Stimulated activated effector memory CD8-positive, alpha-beta T cell treated with anti-CD3 and anti-CD28 coated beads, Interleukin-12 subunit alpha, Interleukin-12 subunit beta, amount 100 ng/mL, for 72 hours (primary cell): ENCODE results near the gene FAM117B.

Source experiments
- ATAC-seq: fragments of 150-1000 bp; cut with Tn5 transposase; 2 replicates; pipeline ENCODE4 v1.10.0; 2021
- DNase-seq, 2 donors: peaks; one replicate each; pipeline ENCODE4 v3.0.0; 2021 to 2022; ENCODE audit warnings: low spot score in 2 of 2
- H3K27ac Mint-ChIP-seq: one replicate; pipeline ENCODE4 v1.8.0; 2022; ENCODE audit warnings: mild to moderate bottlenecking, mixed read lengths
- H3K36me3 Mint-ChIP-seq: one replicate; pipeline ENCODE4 v1.8.0; 2022; ENCODE audit warnings: mild to moderate bottlenecking, mixed read lengths
- H3K4me1 Mint-ChIP-seq: one replicate; pipeline ENCODE4 v1.8.0; 2022; ENCODE audit warnings: mixed read lengths
- H3K4me3 Mint-ChIP-seq: one replicate; pipeline ENCODE4 v1.8.0; 2022; ENCODE audit warnings: mild to moderate bottlenecking, mixed read lengths
- H3K9me3 Mint-ChIP-seq: one replicate; pipeline ENCODE4 v1.8.0; 2022; ENCODE audit warnings: mixed read lengths

The FAM117B gene

DNA sequence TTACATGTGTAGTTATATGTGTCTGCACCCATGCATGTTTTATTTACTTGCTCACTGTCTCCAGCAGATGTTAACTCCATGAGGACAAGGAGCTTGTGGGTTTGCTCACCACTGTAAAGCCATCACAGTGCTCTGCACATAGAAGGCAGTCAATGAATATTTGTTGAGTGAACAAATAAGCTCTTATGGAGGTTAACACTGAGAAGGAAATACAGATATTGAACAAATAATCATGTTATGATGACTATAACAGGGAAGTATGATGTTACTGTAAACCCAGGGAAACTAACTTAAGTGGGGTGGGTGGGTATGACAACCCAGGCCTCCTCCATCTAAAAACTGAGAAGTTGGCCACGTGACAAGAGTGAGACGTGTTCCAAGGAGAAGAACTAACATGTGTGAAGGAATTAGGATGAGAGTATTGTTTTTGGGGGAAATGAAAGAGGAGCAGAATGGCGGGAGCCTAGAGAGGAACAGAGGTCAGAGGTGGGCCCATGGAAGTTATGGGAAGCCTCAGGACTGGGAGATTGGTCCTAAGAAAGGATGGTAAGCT lies 6.0 kb upstream of the FAM117B start:
- H3K27ac Mint-ChIP-seq, result no peak overlapping the region
- H3K36me3 Mint-ChIP-seq, result no peaks in the 10 kb centered on the region
- no peak overlapping the region for H3K4me3 Mint-ChIP-seq
- DNase-seq (no peak), ATAC-seq (no peak)
- H3K9me3 Mint-ChIP-seq, result no peaks in the 10 kb centered on the region
- peaks cover 6% of the 10 kb centered on the region for H3K4me1 Mint-ChIP-seq

DNA sequence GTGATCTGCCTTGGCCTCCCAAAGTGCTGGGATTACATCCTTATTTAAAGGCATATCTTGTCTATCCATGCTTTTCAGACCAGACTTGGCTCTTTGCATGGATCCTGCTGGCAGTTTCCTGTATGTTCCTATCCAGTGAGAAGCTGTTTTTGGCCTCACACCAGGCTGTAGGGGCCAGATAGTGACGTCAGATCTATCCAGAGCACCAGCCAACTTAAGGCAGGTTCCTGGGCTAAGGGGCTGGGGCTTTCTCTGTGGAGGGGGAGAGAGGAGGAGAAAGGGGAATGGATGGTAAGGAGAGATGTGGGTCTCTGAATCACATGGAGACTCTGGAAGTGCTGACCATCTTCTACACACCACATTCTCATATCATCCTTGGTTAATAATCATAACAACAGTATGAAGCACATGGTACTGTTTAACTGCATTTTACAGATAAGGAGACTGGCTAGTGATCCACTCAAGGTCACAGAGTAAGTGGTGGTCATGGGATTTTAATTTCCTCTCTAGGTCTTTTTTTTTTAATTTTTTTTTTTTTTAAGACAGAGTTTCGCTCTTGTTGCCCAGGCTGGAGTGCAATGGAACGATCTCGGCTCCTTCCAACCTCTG lies 2.0 kb upstream of the FAM117B start:
- ATAC-seq, result no peak
- H3K4me1 Mint-ChIP-seq, result peaks cover 25% of the 10 kb centered on the region
- H3K4me3 Mint-ChIP-seq, result no peak overlapping the region
- peak in 1 of 2 donors; percentile 39 for DNase-seq
- H3K9me3 Mint-ChIP-seq, result no peaks in the 10 kb centered on the region
- no peak overlapping the region for H3K27ac Mint-ChIP-seq
- peaks cover 15% of the 10 kb centered on the region for H3K36me3 Mint-ChIP-seq

DNA sequence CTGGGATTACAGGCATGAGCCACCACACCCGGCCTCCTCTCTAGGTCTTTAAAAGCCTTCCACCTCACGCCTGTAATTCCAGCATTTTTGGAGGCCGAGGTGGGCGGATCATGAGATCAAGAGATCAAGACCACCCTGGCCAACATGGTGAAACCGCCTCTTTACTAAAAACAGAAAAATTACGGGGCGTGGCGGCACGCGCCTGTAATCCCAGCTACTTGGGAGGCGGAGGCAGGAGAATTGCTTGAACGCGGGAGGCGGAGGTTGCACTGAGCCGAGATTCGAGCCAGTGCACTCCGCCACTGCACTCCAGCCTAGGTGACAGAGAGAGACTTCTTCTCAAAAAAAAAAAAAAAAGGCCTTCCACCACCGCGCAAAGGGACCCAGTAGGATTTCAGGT lies 1.3 kb upstream of the FAM117B start:
- ATAC-seq (no peak), DNase-seq (peak in 1 of 2 donors; percentile 38)
- Mint-ChIP-seq H3K36me3 (peaks cover 15% of the 10 kb centered on the region), H3K4me3 (peak overlapping the region; percentile 92), H3K9me3 (no peaks in the 10 kb centered on the region), H3K4me1 (peaks cover 31% of the 10 kb centered on the region), H3K27ac (peak overlapping the region; percentile 96)

DNA sequence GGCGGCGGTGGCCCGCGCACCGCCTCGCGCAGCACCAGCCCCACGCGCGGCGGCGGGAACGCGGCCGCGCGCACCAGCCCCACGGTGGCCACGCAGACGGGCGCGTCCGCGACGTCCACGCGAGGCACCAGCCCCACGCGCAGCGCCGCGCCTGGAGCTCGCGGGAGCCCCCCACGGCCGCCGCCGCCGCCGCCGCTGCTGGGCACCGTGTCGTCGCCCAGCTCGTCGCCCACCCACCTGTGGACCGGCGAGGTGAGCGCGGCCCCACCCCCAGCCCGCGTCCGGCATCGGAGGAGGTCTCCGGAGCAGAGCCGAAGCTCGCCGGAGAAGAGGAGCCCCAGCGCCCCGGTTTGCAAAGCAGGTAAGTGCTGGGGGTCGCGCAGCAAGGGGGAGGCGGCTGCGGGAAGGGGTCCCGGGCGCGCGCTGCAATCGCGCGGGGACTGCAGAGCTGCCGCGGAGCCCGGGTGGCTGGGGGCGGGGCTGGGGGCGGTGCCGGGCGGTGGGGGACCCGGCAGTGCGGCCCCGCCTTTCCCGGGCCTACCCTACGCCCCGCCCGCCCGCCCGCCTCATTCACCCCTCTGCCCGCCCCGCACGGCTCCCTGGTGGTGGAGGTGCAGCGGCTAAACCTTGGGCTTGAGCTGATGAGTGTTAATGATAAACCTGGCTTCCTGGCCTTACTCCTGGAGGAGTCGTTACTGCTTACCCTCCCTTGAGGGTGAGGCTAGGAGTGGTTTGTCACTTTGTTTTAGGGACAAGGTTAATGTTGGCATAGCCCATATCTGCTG lies 851 bp downstream of the FAM117B start:
- Mint-ChIP-seq H3K9me3 (no peaks in the 10 kb centered on the region), H3K4me3 (peak overlapping the region; percentile 92), H3K4me1 (peaks cover 38% of the 10 kb centered on the region), H3K36me3 (peaks cover 15% of the 10 kb centered on the region), H3K27ac (peak overlapping the region; percentile 94)
- ATAC-seq, result peak; percentile 69
- DNase-seq, result peak; percentile 59 to 85

DNA sequence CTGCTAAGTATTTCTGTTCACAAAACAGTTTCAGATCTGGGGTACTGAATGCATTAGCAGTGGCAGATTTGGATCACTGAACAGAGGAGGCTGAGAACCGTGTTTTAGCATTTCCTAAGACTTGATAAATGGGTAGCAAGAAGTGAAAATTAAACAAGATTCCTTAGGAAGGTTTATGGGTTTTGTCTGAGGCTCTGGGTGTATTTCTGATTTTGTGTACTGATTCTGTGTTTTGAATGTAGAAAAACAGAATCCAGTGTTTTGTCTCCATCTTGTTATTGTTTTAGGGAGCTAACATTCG lies 1.4 kb downstream of the FAM117B start:
- no peak for DNase-seq
- peak overlapping the region; percentile 94 for H3K27ac Mint-ChIP-seq
- no peaks in the 10 kb centered on the region for H3K9me3 Mint-ChIP-seq
- ATAC-seq, result no peak
- H3K4me3 Mint-ChIP-seq, result peak overlapping the region; percentile 92
- H3K4me1 Mint-ChIP-seq, result peaks cover 42% of the 10 kb centered on the region
- peaks cover 15% of the 10 kb centered on the region for H3K36me3 Mint-ChIP-seq

DNA sequence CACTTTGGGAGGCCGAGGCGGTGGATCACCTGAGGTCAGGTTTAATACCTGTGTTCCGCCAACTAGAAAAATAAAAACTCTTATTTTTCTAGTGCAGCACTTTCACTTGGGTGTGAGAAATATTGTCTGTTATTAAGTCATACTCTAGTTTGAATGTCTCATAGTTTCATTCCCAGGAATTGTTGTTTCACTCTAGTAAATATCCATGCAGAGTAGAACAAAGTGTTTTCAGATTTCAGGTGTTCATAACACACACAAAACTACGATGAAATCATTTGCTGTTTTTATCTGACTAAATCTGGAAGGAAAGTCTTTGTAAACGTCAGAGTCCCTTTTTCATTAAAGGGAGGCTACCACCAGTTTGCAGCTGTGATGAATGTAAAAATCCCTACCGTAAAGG lies 4.0 kb downstream of the FAM117B start:
- no peak for ATAC-seq
- H3K4me3 Mint-ChIP-seq, result peak overlapping the region; percentile 5
- peak in 1 of 2 donors; percentile 43 for DNase-seq
- peaks cover 38% of the 10 kb centered on the region for H3K4me1 Mint-ChIP-seq
- peaks cover 15% of the 10 kb centered on the region for H3K36me3 Mint-ChIP-seq
- H3K9me3 Mint-ChIP-seq, result no peaks in the 10 kb centered on the region
- H3K27ac Mint-ChIP-seq, result peak overlapping the region; percentile 71

DNA sequence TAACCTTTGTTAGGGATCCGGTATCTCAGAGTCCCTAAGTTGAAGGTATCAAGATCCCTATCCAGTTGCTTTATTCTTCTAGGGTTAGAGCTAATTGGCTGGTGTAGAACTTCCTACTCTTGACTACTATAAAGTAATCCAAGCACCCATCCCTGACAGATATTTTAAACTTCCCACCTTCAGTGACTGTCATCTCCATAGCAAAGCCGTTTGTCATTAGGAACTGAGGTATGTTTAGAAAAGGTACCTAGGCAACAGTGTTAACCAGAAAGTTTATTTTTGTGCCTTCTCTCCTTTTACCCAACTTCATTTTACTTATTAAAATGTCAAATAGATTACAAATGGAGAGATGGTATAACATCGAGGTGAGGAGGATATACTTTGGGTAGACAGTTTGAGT lies 4.5 kb downstream of the FAM117B start:
- no peak for DNase-seq
- no peaks in the 10 kb centered on the region for H3K9me3 Mint-ChIP-seq
- peaks cover 14% of the 10 kb centered on the region for H3K36me3 Mint-ChIP-seq
- no peak for ATAC-seq
- peak overlapping the region; percentile 71 for H3K27ac Mint-ChIP-seq
- H3K4me1 Mint-ChIP-seq, result peaks cover 34% of the 10 kb centered on the region
- H3K4me3 Mint-ChIP-seq, result peak overlapping the region; percentile 5

DNA sequence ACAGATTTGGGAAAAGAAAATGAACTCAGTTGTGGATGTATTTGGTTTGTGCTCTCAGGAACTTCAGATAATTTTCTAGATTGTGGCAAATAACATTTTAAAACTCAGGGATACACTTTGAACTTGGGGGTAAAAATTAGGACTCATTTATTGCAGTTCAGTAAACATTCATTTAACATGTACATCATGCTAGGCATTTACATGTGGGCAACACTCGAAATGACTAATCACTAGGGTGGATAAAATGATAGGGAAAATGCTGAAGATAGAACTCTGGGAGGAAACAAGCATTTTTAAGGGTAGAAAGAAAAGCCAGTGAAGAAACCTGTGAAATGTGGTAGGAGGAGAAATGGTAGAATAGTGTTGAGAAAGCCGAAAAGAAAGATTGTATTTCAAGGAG lies 7.8 kb downstream of the FAM117B start:
- H3K36me3 Mint-ChIP-seq, result no peaks in the 10 kb centered on the region
- DNase-seq, result no peak
- H3K27ac Mint-ChIP-seq, result no peak overlapping the region
- no peak overlapping the region for H3K4me3 Mint-ChIP-seq
- ATAC-seq, result peak; percentile 67
- peaks cover 28% of the 10 kb centered on the region for H3K4me1 Mint-ChIP-seq
- H3K9me3 Mint-ChIP-seq, result no peaks in the 10 kb centered on the region

DNA sequence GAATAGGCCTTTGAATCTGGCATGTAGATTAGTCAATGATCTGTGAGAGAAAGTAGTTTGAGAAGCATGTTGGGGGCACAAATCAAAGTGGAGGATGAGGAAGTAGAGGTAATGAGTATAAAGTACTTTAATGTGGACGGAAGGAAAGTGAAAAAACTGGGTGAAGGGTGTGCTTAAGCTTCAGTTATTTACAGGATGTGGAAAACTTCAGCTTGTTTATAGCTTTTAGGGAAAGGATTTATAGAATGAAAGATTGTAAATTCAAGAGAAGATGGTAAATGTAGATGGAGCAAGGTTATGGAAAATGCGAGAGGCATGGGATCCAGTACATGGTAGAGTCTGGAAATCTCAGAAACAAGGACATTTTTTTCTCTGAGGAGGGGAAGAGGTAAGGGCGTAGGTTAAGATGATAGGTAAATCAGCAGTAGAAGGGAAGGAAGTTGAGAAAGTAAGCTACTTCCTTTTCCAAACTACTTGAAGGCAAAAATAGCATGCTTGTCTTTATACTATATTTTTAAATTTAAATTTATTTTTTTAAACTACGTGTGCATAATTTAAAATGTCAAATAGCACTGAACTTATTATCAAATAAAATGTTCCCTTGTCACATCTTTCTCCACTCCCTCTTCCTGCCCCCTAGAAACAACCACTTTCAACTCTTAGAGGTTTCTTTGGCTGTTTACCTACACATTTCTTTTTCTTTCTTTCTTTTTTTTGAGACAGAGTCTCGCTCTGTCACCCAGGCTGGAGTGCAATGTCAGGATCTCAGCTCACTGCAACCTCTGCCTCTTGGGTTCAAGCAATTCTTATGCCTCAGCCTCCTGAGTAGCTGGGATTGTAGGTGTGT lies 8.5 kb downstream of the FAM117B start:
- DNase-seq (peak in 1 of 2 donors; percentile 49), ATAC-seq (peak; percentile 66)
- Mint-ChIP-seq H3K27ac (no peak overlapping the region), H3K9me3 (no peaks in the 10 kb centered on the region), H3K4me1 (peaks cover 29% of the 10 kb centered on the region), H3K4me3 (no peak overlapping the region), H3K36me3 (no peaks in the 10 kb centered on the region)

DNA sequence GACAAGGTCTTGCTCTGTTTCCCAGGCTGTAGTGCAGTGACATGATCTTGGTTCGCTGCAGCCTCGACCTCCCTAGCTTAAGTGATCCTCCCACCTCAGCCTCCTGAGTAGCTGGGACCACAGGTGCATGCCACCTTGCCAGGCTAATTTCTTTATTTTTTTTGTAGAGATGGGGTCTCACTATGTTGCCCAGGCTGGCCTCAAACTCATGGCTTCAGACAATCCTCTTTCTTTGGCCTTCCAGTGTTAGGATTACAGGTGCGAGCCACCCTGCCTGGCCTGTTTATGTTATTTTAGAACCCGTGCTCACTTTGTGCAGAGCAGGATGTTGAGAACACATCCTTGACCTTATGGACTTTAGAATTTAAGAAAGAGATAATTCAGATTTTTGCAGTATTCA lies 17.4 kb downstream of the FAM117B start:
- Mint-ChIP-seq H3K4me1 (peaks cover 36% of the 10 kb centered on the region), H3K27ac (no peak overlapping the region), H3K4me3 (no peak overlapping the region), H3K9me3 (no peaks in the 10 kb centered on the region), H3K36me3 (peaks cover 6% of the 10 kb centered on the region)
- DNase-seq (peak in 1 of 2 donors; percentile 25), ATAC-seq (no peak)

DNA sequence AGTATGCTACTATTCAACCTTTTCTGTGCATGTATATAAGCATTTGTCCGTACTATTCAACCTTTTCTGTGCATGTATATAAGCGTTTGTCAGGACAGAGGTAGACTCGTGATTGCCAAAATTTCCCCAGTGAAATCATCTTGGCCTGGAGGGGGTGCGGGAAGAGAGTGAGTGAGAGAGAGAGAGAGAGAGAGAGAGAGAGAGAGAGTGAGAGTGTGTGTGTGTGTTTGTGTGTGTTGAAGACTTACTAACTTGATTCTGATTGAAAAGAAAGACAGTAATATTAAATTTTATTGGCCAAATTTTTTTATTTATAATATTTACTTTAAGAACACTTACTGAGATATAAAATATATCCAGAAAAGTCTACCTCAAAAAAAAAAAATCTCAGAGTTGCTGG lies 19.1 kb downstream of the FAM117B start:
- H3K9me3 Mint-ChIP-seq, result no peaks in the 10 kb centered on the region
- H3K36me3 Mint-ChIP-seq, result peaks cover 6% of the 10 kb centered on the region
- no peak overlapping the region for H3K4me3 Mint-ChIP-seq
- no peak overlapping the region for H3K27ac Mint-ChIP-seq
- H3K4me1 Mint-ChIP-seq, result peaks cover 38% of the 10 kb centered on the region
- no peak for ATAC-seq
- DNase-seq, result peak in 1 of 2 donors; percentile 12

DNA sequence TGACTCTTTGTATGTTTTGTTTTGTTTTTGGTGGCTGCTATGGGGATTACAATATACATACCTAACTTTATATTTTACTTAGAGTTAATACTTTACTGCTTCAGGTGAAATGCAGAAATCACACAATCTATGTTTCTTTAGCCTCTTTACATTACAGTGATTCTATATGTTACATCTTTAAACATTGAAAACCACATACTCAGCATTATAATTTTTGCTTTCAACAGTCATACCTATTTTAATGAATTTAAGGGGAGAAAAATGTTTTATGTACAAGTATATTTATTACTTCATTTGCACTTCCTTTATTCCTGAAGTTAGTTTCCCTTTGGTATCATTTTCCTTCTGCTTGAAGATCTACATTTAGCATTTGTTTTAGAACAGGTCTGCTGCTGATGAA lies 23.1 kb downstream of the FAM117B start:
- Mint-ChIP-seq H3K27ac (no peak overlapping the region), H3K4me3 (no peak overlapping the region), H3K9me3 (no peaks in the 10 kb centered on the region), H3K36me3 (peaks cover 6% of the 10 kb centered on the region), H3K4me1 (peaks cover 45% of the 10 kb centered on the region)
- ATAC-seq, result no peak
- no peak for DNase-seq

DNA sequence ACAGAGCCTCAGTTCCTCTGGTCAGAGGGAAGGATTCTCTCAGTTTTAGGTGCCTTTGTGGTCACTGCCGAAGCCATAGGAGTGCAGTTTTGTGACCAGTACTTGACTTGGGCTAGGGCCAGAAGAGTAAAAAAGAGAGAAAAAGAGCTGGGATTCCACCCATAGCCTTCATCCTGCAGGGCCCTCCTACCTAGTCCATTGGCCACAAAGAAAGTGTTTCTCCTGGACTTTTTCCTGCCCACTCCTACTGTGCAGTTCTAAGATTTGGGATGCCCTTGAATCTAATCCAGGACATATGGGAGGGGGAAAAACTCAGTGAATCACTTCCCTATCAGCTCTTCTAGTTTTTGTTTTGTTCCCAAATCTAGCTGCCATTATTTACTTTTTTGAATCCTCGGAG lies 26.0 kb downstream of the FAM117B start:
- no peak overlapping the region for H3K27ac Mint-ChIP-seq
- DNase-seq, result no peak
- H3K4me1 Mint-ChIP-seq, result peaks cover 36% of the 10 kb centered on the region
- no peaks in the 10 kb centered on the region for H3K36me3 Mint-ChIP-seq
- no peak for ATAC-seq
- H3K4me3 Mint-ChIP-seq, result no peak overlapping the region
- H3K9me3 Mint-ChIP-seq, result no peaks in the 10 kb centered on the region

DNA sequence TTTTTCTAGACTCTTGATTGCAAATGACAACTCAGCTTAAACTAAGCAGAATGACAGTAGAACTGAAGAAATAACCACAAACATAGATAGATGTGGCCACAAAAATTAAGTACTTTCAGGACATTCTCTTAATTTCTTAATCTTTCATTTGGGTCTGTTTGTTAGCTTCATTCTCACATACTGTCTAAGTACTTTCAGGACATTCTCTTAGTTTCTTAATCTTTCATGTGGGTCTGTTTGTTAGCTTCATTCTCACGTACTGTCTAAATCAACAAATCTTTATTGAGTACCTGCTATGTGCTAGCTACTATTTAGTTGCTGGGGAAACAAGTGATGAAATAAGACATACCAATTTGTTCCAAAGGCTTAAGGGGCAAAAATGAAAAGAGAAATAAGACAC lies 35.1 kb downstream of the FAM117B start:
- no peak for DNase-seq
- Mint-ChIP-seq H3K27ac (no peak overlapping the region), H3K4me1 (peaks cover 29% of the 10 kb centered on the region), H3K9me3 (no peaks in the 10 kb centered on the region), H3K4me3 (no peak overlapping the region), H3K36me3 (no peaks in the 10 kb centered on the region)
- ATAC-seq, result no peak

DNA sequence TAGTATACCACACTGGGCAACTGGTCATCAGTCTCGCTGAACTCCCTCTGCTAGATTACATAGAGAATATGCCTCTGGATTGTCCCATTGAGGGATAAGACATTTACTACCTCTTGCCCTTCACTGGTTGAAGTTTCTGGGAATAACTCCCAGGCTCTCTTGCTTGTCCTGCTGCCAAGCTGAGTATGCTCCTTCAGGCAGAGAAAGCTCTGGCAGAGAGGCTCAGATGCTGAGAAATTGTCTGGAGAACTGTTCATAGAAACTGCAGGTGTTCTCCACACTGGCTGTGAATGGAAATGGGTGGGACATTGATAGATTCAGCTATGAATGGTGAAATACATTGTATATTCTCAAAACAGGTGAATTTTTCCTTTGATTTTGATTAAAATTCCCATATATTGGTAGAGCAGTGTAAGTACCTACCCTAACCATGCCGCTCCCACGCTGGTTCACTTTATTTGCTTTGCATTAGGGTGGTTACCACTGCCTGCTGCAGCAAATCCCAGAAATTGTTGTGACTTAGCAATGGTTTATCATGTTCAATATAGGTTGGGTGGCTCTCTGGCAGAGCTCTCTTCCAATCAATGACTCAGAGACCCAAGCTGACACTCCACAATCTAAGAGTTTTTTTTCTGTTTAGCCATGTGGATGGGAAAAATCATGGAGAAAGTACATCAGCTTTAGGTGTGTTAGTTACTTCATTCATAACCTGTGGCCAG lies 36.7 kb downstream of the FAM117B start:
- Mint-ChIP-seq H3K4me1 (peaks cover 27% of the 10 kb centered on the region), H3K36me3 (no peaks in the 10 kb centered on the region), H3K27ac (no peak overlapping the region), H3K9me3 (no peaks in the 10 kb centered on the region), H3K4me3 (no peak overlapping the region)
- no peak for ATAC-seq
- DNase-seq, result no peak
